ENCODE measurements around the gene CDH26.

Gene CDH26

DNA sequence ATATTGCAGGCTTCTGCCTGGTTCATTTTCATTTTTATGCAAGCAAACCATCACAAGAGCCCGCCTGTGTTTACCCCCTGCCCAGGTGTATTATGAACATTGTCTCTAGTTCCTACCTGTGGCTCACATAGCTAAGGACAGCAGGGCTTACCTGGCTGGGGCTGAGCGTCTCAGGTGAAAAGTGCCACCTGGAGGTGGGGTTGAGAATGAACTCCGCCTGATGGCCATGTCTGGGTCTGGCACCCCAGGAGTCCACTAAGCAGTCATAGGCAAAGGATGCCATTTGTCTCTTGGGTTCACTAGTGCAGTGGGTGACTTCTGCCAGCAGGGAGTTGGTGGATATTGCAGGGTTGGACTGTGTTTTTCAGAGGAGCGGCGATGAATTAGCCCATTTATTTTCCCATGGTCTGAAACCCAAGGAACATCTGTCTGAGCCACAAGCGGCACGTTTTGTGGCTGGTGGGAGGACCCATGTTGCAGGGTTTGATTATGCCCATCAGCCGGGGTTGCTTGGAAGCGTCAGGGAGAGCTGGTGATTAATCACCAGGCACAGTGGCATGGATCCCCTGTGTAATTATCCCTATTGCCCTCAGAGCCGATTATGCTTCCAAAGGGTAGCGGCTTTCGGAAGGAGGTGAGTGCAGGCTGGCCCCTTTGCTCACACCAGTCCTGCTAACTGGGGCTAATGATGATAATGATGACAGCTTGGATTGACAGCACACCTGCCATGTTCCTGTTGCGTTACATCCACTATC, 92.1 kb downstream of the CDH26 start:
- DNase-seq, result no peak

DNA sequence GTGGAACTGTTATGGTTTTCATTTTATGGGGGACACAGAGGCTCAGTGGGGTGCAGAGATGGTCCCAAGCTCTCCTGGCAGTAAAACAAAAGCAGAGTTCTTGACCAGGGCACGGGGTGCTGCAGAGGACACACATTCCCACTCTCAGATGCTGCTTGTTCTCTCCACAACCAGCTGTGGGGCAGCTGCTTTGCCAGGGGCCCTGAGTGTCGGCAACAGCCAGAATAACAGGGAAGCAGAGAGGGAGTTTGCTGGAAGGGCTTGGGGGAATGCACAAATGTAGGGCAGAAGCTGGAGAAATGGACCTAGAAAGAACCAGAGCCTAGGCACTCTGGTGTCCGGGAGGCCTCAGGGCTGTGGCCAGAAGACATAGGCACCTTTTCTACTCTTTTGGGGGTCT, 93.7 kb downstream of the CDH26 start:
- DNase-seq, result no peak

DNA sequence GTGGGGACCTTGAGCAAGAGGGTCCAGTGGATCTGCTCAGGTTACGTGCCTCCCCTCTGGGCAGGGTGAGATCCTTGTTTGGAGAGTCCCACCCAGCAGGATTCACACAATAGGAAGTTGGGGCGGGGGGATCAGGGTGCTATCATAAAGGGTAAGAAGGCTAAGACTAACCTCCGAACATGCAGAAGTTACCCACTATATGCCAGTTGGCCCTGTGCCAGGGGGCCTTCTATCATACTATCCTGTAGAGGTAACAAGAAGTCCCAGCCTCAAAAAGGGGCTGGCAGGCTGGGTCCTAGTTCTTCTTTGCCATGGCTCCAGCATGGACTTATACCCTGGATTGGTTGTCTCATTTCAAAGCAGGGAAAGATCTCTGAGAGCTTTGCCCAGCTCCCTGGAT, 94.1 kb downstream of the CDH26 start:
- DNase-seq, result no peak

DNA sequence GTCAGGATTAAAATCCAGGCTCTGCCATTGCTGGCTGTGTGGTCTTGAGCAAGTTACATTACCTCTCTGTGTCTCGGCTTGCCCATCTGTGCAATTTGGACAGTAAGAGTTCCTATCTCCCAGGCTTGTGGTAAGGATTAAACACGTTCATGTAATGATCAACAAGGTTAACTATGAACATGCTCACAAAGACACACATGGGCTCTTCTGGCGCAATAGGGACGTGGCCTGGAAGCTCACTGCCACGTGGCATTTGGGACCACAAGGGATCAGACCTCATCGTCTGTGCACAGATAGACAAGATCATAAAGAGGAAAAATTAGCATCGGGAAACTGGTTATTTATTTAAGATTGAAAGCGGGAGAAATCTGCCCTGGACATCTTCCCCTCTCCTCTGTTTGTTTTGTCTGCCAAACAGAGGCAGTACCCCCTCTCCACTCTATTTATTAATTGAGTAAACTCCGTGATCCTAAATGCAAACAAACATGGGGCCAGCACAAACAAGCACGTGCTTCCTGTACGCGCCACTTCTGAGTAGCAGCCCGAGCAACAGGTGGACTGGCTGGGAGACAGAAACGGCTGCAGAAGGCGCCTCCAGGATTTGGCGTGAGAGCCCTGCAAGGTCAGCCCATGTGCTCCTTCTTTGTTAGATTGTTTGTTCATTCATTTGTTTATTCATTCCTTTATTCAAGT, 95.0 kb downstream of the CDH26 start:
- DNase-seq, result no peak

DNA sequence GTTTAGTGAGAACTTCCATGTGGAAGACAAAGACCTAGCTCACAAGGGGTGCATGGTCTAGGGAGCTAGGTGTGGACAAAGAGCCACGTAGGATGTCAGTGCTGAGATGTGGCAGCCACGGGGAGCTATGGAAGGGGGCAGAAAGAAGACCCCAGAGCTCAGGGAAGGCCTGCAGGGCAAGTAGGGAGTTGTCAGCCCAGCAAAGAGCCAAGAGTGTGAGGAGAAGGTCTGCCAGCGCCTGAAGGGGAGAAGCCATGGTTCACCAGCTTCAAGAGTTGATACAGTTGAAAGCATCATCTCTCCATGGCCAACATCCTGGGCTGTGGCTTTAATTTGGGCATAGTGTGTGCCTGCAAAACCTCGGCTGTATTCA, 95.6 kb downstream of the CDH26 start:
- DNase-seq, result no peak

DNA sequence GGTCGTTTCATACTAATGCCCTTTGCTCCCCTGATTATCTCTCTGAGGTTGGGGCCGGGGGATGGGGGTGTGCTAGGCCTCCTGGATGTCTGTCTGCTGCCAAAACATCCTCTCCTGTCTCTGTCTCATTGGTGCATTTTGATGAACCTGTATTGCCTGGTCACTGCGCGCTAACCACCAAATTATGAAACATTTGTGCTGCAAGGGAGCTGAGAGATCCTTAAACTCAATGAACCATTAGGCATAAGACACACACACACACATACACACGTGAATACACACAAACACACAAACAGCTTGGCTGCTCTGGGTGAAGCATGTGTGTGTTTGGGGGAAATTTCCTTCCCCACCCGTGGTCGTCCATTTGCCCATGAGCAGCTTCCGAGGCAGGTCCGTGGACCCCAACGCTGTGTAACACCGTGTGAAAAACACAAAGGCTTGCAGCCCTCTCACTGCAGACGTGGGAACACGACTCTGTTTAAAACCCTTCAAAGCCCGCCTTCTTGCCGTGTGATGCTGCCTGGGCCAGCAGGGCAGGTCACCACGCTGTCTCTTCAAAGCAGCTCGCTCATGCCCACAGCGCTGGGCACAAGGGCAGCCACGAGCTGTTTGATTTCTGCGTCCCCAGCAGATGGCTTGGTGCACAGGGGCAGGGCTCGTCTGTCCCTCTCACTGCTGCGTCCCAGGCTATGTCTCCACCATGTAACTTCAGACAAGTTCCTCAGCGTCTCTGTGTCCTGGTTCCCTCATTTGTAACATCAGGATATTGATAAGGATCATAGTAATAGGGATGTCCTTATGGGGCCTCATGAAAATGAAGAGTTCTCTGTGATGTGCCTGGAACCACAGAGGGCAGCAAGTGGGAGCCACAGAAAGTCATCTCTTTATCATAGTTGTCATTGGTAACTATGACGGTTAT, 96.8 kb downstream of the CDH26 start:
- no peak for DNase-seq

DNA sequence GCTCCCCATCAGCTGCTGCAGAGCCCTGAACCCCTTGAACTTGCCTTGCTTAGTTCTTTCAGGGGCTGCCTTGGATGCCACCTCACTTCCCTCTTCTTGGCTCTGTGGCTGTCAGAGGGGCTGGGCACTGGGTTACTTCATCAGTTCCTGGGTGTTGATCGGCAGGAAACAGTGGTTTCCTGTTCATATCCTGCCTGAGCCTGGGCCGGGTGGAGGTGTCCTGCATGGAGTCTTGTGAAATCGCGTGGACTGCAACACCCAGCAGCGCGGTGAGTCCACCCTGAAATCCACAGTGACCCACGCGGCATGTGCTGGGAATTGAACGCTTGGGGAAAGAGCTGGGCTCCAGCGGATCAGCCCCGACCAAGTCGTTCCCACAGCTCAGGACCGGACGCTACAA, 97.5 kb downstream of the CDH26 start:
- peak in 4 of 6 experiments; percentile 10 to 39 (median 25) for DNase-seq

DNA sequence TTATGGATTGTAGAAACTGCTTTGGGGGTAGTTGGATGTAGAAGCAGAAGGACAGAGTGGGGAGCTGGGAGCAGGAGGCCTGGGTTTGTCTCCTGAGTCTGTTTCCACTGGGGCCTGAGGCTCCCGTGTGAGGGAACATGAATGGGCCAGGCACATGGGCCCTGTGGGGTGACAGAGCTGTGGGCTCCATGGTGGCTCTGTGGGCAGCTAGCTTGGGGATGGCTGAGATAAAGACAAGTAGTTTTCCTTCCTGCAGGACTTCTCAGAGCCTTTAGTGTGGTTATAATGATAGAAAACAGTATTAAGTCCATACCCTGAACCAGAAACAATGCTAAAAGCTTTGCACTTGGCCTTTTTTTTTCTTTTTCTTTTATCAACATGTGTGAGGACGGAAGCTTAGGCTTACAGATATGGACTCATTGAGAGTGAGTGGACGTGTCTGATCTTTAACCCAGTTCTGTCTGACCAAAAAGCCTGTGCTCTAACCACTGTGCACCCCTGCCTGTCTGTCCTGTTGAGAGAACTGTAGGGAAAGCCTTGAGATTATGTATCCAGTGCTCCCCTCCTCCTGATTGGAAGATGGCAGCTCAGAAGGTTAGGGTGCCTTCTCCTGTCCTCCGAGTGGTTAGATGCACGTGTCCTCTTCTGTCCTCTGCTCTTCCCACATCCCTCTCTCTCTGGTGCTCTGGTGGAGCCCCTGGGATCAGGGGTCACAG, 98.3 kb downstream of the CDH26 start:
- DNase-seq, result no peak

DNA sequence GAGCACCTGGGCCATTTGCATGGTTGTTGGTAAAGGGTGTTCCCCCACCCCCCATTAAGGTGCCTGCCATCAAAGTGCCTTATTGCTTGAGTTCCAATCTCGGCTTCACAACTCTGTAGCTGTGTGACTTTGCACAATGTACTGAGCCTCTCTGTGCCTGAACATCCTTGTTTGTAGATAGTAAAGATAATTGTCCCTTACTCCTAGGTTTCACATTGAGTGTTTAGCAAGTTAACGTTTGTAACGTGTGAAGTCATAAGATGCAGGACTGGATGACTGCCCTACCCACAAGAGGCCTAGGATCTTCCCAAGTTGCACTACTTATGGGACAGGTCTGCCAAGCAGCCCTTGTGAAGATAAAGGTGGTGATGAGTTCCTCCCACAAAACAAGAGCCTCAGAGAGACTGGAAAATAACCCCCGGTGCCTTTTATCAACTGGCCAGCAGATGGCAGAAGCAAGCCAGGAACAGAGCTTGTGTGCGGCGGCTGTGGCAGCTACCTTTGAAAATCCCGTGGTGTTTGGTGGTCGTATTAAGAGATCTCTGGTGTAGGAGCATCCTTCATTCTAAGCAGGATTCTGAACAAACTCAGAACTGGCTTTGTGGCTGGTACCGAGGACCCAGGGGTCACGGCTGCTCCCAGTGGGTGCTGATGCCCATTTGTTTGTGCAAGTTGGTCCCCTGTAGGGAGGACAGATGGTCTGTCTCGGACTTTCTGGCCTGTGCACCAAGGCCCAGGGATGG, 99.1 kb downstream of the CDH26 start:
- peak; percentile 32 to 75 (median 50) for DNase-seq

DNA sequence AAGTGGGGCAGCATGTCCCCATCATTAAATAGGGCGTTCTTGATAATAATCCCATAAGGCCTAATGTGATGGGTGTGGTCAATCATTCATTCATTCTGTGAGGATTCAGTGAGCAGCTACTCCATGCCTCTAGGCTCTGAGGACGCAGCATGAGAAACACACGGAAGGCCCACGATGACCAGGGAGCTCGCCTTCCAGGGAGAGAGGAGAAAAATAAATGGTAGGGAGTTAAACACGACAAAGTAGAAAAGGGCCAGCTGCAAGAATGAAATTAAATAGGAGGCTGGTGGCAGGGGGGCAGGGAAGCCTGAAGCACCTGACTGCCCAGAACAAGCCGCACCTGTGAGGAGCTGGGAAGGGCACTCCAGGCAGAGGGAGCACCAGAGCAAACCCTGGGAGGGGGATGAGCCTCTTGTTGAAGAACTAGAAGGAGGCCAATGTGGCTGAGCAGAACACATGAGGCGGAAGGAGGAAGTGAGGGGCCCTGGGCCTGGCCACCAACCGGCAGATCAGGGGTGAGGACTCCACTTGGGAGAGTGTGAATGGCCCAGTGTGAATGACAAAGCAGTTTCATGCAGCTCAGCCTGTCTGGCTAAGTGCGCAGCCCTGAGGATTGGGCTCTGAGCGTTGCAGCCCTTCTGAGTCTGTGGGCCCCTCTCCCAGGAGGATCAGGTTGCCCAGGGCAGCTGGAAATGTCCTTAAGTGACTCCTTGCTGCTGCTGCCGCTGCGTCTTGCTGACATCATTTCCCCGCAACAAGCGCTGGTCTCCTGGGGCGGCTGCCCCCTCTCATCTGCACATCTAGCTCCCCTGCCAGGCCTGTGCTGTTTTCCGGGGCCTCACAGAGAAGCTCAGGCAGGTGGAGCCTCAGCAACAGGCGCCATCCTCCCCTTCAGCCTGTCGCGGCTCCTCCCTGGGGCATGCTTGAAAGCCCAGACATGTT, 99.9 kb downstream of the CDH26 start:
- peak in 3 of 6 experiments; percentile 25 to 44 (median 35) for DNase-seq

DNA sequence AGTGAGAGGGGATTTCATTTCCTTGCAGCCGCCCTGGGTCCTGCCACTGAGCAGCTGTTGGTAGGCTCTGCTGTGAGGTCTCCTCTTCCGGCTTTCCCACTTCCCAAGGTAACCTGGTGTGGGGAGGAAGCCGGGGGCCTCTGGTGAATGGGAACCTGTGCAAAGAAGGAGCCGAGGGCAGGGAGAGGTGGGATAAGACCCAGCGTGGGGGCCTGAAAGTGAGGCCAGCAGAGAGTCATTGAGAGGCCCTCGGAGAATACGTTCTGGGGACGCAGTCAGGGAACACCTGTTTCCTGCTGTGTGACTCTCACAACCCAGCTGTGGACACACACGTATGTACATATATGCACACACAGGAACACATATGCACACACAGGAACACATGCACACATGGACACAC, 100.7 kb downstream of the CDH26 start:
- DNase-seq, result no peak

DNA sequence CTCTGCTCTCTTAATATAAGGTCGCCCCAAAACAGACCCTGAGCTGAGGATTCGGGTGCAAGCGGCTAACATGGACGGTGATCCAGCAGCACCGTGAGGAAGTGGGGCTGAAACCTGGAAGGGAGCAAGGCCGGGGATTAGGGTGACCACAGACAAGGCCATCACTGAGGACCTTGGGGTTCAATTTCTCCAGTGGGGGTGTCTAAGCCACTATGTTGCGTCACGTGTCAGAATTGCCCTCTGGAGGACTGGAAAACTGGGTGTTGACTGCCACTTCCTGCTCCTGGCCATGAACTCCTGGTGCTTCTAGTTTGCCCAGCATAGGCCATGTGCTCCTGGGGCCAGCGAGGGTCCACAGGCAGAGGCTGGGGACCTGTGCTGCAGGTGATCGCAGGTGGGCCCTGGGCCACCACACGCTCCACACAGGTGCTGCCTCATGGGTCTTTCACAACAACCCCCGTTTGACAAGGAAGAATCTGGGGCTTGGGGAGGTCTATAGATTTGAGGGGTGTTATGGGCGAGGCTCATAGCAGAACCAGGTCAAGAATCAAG, 101.9 kb downstream of the CDH26 start:
- DNase-seq, result no peak

DNA sequence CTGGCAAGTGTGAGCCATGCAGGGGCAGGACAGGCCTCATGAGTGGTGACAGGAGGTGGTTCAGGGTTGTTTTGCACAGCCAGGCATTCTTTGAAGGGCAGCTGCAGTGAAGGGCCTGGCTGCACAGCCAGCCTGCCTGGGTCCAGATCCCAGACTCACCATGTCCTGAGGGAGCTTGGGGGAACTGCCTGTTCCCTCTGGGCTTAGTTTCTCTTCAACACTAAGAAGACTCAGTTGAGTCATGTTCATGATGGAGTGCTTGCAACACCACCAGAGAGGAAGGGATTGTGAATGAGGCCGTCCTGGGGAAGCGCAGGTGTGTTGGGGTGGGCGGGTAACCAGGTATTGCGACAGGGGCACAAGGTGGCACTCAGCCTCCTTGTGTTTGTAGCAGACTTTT, 102.4 kb downstream of the CDH26 start:
- no peak for DNase-seq

DNA sequence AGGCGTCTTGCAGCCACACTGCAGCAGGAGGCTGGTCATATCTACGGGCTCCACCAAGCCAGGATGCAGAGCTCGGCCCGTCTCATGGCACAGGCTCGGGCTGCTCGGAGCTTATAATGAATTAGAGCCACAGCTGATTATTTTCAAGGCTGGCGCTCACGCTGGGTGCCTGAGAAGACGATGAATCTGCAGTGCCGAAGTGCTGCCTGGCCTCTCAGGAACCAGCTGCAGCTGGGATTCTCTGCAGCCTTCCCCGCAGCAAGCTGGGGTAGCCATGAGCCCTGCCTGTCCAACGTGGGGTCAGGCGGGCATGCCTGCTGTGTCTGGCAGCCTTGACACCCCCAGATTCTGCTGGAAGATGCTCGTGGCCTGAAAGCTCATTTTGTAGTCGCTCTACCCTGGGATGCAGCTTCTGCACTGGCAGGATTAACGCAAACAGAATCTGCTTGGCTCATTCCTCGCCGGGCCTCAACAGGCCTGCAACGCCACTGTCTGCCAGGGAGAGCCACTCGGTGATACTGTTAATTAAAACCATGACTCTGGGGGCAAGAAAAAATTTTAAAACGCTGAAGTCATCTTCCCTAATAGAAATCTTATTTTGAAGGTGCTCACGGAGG, 104.3 kb downstream of the CDH26 start:
- no peak for DNase-seq

DNA sequence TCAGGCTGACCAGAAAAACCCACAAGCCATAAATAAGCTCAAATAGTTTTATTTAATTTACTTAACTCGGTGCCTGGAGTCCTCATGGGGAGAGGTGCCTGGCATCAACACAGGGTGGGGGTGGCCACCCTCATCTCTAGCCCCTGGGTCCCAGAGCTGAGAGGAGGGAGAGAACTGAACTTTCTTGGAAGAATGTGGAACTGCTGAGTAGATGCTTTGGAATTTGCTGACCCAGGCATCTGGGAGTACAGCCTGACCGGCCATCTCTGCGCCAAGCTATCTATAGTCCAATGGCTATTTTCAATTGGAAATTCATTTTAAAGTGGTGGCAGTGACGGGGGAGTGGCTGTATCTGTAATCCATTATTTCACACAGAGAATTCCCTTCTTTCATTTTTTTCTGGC, 104.8 kb downstream of the CDH26 start:
- DNase-seq, result no peak

DNA sequence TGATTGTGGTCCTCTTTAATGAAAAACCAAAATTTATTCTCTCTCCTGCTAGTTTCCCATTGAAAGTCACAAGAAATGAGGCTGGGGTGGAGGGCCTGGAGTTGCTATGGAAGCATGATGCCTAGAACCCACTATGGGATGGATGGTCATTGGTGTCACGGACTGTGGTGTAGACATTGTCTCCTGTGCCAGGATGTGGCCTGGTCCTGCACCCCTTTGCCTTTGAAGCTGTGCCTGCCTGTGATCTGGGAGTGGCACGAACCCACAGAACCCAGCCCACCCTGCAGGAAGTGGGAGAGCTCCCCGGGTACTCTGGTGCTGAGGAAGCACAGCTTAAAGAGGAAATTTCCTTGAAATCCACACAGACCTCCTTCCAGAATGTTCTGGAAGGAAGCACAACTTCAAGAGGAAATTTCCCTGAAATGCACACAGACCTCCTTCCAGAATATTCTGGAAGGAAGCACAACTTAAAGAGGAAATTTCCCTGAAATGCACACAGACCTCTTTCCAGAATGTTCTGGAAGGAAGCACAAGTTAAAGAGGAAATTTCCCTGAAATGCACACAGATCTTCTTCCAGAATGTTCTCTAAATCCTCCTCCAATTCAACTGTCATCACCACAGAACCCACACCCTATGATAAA, 105.6 kb downstream of the CDH26 start:
- DNase-seq, result no peak

Data from stimulated activated naive CD4-positive, alpha-beta T cell (primary cell).